GM23248 (cell line): ENCODE results near the gene TMIGD2. TPM values are rescaled to one million over a fixed set of nuclear protein-coding genes. Genes with fewer than 3 reads are reported as not detected.
"Not testable (repeated sequence)": the region's sequence is repeated elsewhere in the genome, so short reads cannot be mapped to it uniquely, and the experiment has no call there.

Experiments
- DNase-seq: peaks from one replicate; pipeline ENCODE4 v3.0.0-alpha.2; 2015
- H2AFZ ChIP-seq: fragments of 200-600 bp; sonication (generic); 2 replicates; pipeline ENCODE4 v1.6.1; 2016; ENCODE audit warnings: antibody characterized with exemption
- H3F3A ChIP-seq: fragments of 200-600 bp; sonication (generic); 2 replicates; pipeline ENCODE4 v1.6.1; 2016; ENCODE audit warnings: mild to moderate bottlenecking, antibody characterized with exemption, mixed run types; ENCODE audit not compliant: insufficient read depth
- H3K27ac ChIP-seq: fragments of 200-600 bp; sonication (generic); 2 replicates; pipeline ENCODE4 v1.5.1; 2016; ENCODE audit warnings: mild to moderate bottlenecking
- H3K27me3 ChIP-seq: fragments of 200-600 bp; sonication (generic); replicated peaks from 2 replicates; pipeline ENCODE4 v1.6.1; 2016; ENCODE audit warnings: mild to moderate bottlenecking; ENCODE audit not compliant: insufficient read depth
- H3K36me3 ChIP-seq: fragments of 200-600 bp; sonication (generic); 2 replicates; pipeline ENCODE4 v1.6.1; 2016; ENCODE audit warnings: low read depth, mild to moderate bottlenecking
- H3K4me1 ChIP-seq: fragments of 200-600 bp; sonication (generic); 2 replicates; pipeline ENCODE4 v1.6.1; 2016; ENCODE audit warnings: mild to moderate bottlenecking; ENCODE audit not compliant: insufficient read depth
- H3K4me2 ChIP-seq: fragments of 200-600 bp; sonication (generic); one replicate; pipeline ENCODE4 v1.6.1; 2016; ENCODE audit warnings: mild to moderate bottlenecking; ENCODE audit not compliant: unreplicated experiment
- H3K4me3 ChIP-seq: fragments of 200-600 bp; sonication (generic); 2 replicates; pipeline ENCODE4 v1.5.1; 2016; ENCODE audit warnings: mild to moderate bottlenecking
- H3K79me2 ChIP-seq: fragments of 200-600 bp; sonication (generic); 2 replicates; pipeline ENCODE4 v1.6.1; 2016; ENCODE audit warnings: mild to moderate bottlenecking; ENCODE audit not compliant: insufficient read depth
- H3K9ac ChIP-seq: fragments of 200-600 bp; sonication (generic); 2 replicates; pipeline ENCODE4 v1.6.1; 2016; ENCODE audit warnings: mild to moderate bottlenecking
- H3K9me2 ChIP-seq: fragments of 200-600 bp; sonication (generic); 2 replicates; pipeline ENCODE4 v1.6.1; 2016; ENCODE audit warnings: mixed run types, mild to moderate bottlenecking, moderate library complexity; ENCODE audit not compliant: insufficient read depth
- H3K9me3 ChIP-seq: fragments of 200-600 bp; sonication (generic); one replicate; pipeline ENCODE4 v1.6.1; 2017; ENCODE audit warnings: low read depth
- H4K20me1 ChIP-seq: fragments of 200-600 bp; sonication (generic); 2 replicates; pipeline ENCODE4 v1.6.0; 2016; ENCODE audit not compliant: insufficient read depth
- EZH2 ChIP-seq: fragments of 200-600 bp; sonication (generic); IDR thresholded peaks from 2 replicates; pipeline ENCODE4 v1.6.1; 2018; ENCODE audit warnings: antibody characterized with exemption, mild to moderate bottlenecking; ENCODE audit not compliant: insufficient read depth, poor library complexity, severe bottlenecking
- EZH2phosphoT487 ChIP-seq: fragments of 200-600 bp; sonication (generic); IDR thresholded peaks from 2 replicates; pipeline ENCODE4 v1.6.1; 2018; ENCODE audit warnings: antibody characterized with exemption, moderate library complexity, mild to moderate bottlenecking, low read depth; ENCODE audit not compliant: insufficient read depth
- WGBS, 2 experiments: methylation state at CpG; one replicate each; pipeline ENCODE4 v1.1.6; 2015 to 2017; ENCODE audit warnings: low lambda C conversion rate in 2 of 2, low coverage in 1 of 2; ENCODE audit errors: missing lambda C conversion rate in 2 of 2; 5-methylcytosine and 5-hydroxymethylcytosine counted together
- in situ Hi-C: fragments of 300-500 bp; cut with MboI; formaldehyde crosslinking; loops from 2 replicates; pipeline ENCODE4 v1.15.0; 2020
- polyA plus RNA-seq: library from polyadenylated mRNA; unstranded; fragments of >200 nt; fragmentation: Nextera tagmentation; extraction: Ambion mirVana; gene quantifications from 2 replicates; pipeline ENCODE4 v1.2.1, GENCODE V29; 2016
- total RNA-seq: library from RNA; depleted of rRNA; stranded (reverse); fragments of >200 nt; shearing (Covaris generic); gene quantifications from 2 replicates; pipeline ENCODE4 v1.2.3, GENCODE V29; 2014; rRNA removed

Gene TMIGD2, protein sequence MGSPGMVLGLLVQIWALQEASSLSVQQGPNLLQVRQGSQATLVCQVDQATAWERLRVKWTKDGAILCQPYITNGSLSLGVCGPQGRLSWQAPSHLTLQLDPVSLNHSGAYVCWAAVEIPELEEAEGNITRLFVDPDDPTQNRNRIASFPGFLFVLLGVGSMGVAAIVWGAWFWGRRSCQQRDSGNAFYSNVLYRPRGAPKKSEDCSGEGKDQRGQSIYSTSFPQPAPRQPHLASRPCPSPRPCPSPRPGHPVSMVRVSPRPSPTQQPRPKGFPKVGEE
- total RNA-seq (not detected in 2 replicates), polyA plus RNA-seq (not detected in 2 replicates)

DNA sequence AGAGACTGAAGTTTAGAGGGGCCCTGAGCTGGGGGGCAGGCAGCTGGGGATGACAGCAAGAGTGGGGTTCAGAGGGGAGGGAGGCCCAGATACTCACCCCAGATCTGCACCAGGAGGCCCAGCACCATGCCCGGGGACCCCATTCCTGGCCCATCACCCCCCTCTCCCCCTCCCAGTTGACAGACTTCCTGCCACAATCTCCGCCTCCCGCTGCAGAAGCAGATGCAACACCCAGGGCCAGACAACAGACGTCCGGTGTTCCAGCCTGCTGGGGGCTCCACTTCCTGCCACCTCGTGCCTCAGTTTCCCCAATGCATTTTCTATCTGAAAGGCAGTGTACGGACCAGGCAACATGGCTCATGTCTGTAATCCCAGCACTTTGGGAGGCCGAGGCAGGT, at the start of gene TMIGD2:
TSS of gene TMIGD2 (minus strand) at position 147 of the 398 bp plus-strand sequence. CDS start at position 143, 4 bp downstream.
- in situ Hi-C loops: no loop called here
- Histone ChIP-seq H3K4me3 (no peak within 1 kb of the TSS), H3K9me3 (no peaks in the 10 kb centered on the region), H3F3A (no peaks in the 10 kb centered on the region), H3K79me2 (no peaks in the 10 kb centered on the region), H3K36me3 (no peaks in the 10 kb centered on the region), H3K4me1 (no peaks in the 10 kb centered on the region), H3K27ac (no peak within 1 kb of the TSS), H3K4me2 (no peak within 1 kb of the TSS), H3K27me3 (no peaks in the 10 kb centered on the region), H4K20me1 (no peaks in the 10 kb centered on the region), H2AFZ (no peak within 1 kb of the TSS), H3K9me2 (no peaks in the 10 kb centered on the region), H3K9ac (no peak within 1 kb of the TSS)
- TF ChIP-seq EZH2phosphoT487 (no peak), EZH2 (no peak)
- no peak for DNase-seq
- 41 to 53% methylated on average over 7 to 8 of the region's 8 CpGs for WGBS, 2 experiments

DNA sequence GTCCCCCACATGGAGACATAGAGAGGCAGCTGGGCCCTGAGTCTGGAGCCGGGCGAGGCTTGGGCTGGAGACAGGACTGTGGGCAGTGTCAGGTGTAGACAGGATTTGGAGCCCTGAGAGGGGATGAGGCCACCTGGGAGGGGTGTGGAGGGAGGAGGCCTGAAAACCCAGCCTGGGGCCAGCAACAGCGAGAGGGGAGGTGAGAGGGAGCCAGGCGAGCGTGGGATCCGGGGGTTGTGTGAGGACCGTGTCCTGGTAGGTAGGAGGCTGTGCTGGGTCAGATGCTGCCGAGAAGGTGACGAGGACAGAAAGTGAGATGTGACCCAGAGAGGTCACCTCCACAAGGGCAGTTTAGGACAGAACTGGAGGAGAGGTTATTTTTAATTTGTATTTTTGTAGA, 48.5 kb upstream of the TMIGD2 start:
- Histone ChIP-seq H3K4me3 (no peak overlapping the region), H3F3A (peaks cover 9% of the 10 kb centered on the region; the same call in 1 of the 2 replicates), H2AFZ (no peak overlapping the region), H4K20me1 (no peaks in the 10 kb centered on the region), H3K9ac (no peak overlapping the region), H3K9me3 (no peaks in the 10 kb centered on the region), H3K4me2 (no peak overlapping the region), H3K27ac (no peak overlapping the region), H3K27me3 (no peaks in the 10 kb centered on the region), H3K36me3 (no peaks in the 10 kb centered on the region), H3K9me2 (no peaks in the 10 kb centered on the region), H3K79me2 (no peaks in the 10 kb centered on the region), H3K4me1 (no peaks in the 10 kb centered on the region)
- 94 to 97% methylated on average over 8 to 9 of the region's 9 CpGs for WGBS, 2 experiments
- in situ Hi-C loops: no loop called here
- TF ChIP-seq EZH2phosphoT487 (no peak), EZH2 (no peak)
- no peak for DNase-seq

DNA sequence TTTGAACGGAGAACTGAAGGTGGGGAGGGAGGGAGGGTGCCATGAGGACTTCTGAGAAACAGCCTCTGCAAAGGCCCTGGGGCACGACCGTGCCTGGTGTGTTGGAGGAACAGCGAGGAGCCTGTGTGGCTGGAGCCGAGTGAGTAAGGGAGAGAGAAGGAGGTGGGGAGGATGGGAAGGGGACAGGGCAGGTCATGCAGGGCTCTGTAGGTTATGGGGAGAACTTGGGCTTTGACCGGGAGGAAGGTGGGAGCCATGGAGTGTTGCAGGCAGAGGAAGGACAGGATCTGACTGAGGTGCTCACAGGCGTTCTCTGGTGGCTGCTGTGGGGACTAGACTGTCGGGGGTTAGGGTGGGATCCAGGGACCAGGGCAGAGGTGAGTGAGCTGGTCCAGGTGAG, 47.9 kb upstream of the TMIGD2 start:
- no peak for DNase-seq
- Histone ChIP-seq H3F3A (peaks cover 9% of the 10 kb centered on the region; the same call in 1 of the 2 replicates), H2AFZ (no peak overlapping the region), H3K9me2 (no peaks in the 10 kb centered on the region), H3K36me3 (no peaks in the 10 kb centered on the region), H3K9ac (no peak overlapping the region), H3K27me3 (no peaks in the 10 kb centered on the region), H4K20me1 (no peaks in the 10 kb centered on the region), H3K9me3 (no peaks in the 10 kb centered on the region), H3K79me2 (no peaks in the 10 kb centered on the region), H3K4me1 (no peaks in the 10 kb centered on the region), H3K4me3 (no peak overlapping the region), H3K27ac (no peak overlapping the region), H3K4me2 (no peak overlapping the region)
- WGBS, 2 experiments: 74 to 84% methylated on average over 3 to 8 of the region's 8 CpGs
- in situ Hi-C loops: no loop called here
- no peak for TF ChIP-seq EZH2

DNA sequence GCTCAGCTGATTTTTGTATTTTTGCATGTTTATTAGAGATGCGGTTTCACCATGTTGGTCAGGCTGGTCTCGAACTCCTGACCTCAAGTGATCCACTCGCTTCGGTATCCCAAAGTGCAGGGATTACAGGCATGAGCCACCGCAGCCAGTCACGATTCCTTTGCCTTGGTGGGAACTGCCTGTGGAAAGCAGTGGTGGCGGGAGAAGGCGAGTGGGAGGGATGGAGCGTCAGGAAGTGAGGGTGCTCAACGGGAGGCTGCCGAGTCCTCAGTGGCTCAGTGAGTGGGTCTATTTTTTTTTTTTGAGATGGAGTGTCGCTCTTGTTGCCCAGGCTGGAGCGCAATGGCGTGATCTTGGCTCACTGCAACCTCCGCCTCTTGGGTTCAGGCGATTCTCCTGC, 47.0 kb upstream of the TMIGD2 start:
- H3K27ac ChIP-seq, DNase-seq, H3K4me3 ChIP-seq, H3F3A ChIP-seq, H3K9me2 ChIP-seq, in situ Hi-C loops, H4K20me1 ChIP-seq, H2AFZ ChIP-seq, H3K9me3 ChIP-seq, H3K4me2 ChIP-seq, H3K79me2 ChIP-seq, H3K9ac ChIP-seq, H3K36me3 ChIP-seq, H3K4me1 ChIP-seq, H3K27me3 ChIP-seq: not testable (repeated sequence)
- 89 to 92% methylated on average over 16 of the region's 16 CpGs for WGBS, 2 experiments

DNA sequence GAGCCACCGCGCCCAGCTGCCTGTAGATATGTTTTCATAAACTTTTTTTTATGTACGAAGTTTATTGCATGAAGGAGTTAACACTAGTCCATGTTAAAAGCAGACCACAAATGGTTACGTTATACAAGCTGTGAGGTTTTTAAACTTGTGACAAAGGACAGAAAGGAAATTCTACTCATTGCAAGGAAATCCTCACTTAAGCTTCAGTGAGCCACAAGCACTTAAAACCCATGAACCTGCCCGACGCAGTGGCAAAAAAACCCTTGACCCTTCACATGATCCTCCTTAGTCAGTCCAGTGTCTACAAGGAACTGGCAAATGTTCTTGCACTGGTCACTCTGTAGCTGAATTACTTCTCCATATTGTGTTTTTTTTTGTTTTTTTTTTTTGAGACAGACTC, 45.3 kb upstream of the TMIGD2 start:
- Histone ChIP-seq H3K27me3 (no peaks in the 10 kb centered on the region), H3K27ac (no peak overlapping the region), H4K20me1 (no peaks in the 10 kb centered on the region), H3K9me2 (no peaks in the 10 kb centered on the region), H3K79me2 (no peaks in the 10 kb centered on the region), H2AFZ (no peak overlapping the region), H3K4me1 (no peaks in the 10 kb centered on the region), H3K9me3 (no peaks in the 10 kb centered on the region), H3K4me3 (no peak overlapping the region), H3K36me3 (no peaks in the 10 kb centered on the region), H3F3A (peaks cover 4% of the 10 kb centered on the region; the same call in 1 of the 2 replicates), H3K4me2 (no peak overlapping the region), H3K9ac (no peak overlapping the region)
- no peak for DNase-seq
- in situ Hi-C loops: no loop called here
- no peak for TF ChIP-seq EZH2
- 83 to 85% methylated on average over 6 of the region's 6 CpGs for WGBS, 2 experiments
